H1 (cell line): ENCODE measurements around the gene ASCC1. TPM values are rescaled to one million over a fixed set of nuclear protein-coding genes. Genes with fewer than 3 reads are reported as not detected.

Experiments used
- CTCF ChIA-PET: fragments of 300-600 bp; sonication (Branson Sonifier 250); formaldehyde crosslinking; loops from one replicate; lab custom pipeline; 2021; ENCODE audit not compliant: partially characterized antibody; lab: Charles Lee
- POLR2A ChIA-PET: fragments of 300-600 bp; sonication (Branson Sonifier 250); formaldehyde crosslinking; loops from one replicate; lab custom pipeline; 2021; ENCODE audit warnings: inconsistent platforms; ENCODE audit not compliant: partially characterized antibody; lab: Charles Lee
- DNase-seq, 2 experiments: peaks; one replicate each; pipeline versions ENCODE4 v3.0.0 to v3.0.0-alpha.2; 2010 to 2022; ENCODE audit warnings: low spot score in 2 of 2, low read depth in 1 of 2, mixed read lengths in 1 of 2
- FAIRE-seq: peaks from 2 replicates; lab custom pipeline; 2011; peaks lifted over from hg19 to GRCh38; lab: Jason Lieb, UNC
- H2AFZ ChIP-seq: 2 replicates; pipeline ENCODE4 v1.8.1; 2012; ENCODE audit warnings: low read length, inconsistent platforms
- H2AK5ac ChIP-seq: 2 replicates; pipeline ENCODE4 v1.6.1; 2013; ENCODE audit warnings: low read depth, low read length
- H2BK120ac ChIP-seq: replicated peaks from 2 replicates; pipeline ENCODE3; 2013; ENCODE audit warnings: low read depth, low read length, inconsistent platforms
- H2BK12ac ChIP-seq: 2 replicates; pipeline ENCODE4 v1.6.1; 2013; ENCODE audit warnings: low read depth, low read length
- H2BK15ac ChIP-seq: 2 replicates; pipeline ENCODE4 v1.6.1; 2013; ENCODE audit warnings: low read length
- H2BK20ac ChIP-seq: 2 replicates; pipeline ENCODE4 v1.6.1; 2013; ENCODE audit warnings: low read length
- H2BK5ac ChIP-seq: 2 replicates; pipeline ENCODE4 v1.6.1; 2013; ENCODE audit warnings: low read depth, low read length
- H3K14ac ChIP-seq: 2 replicates; pipeline ENCODE4 v1.6.1; 2013; ENCODE audit warnings: inconsistent platforms; ENCODE audit not compliant: insufficient read length
- H3K18ac ChIP-seq: 2 replicates; pipeline ENCODE4 v1.6.1; 2013; ENCODE audit warnings: low read length; ENCODE audit errors: extremely low read depth
- H3K23ac ChIP-seq: 2 replicates; pipeline ENCODE4 v1.6.1; 2013; ENCODE audit warnings: inconsistent platforms; ENCODE audit not compliant: insufficient read length
- H3K23me2 ChIP-seq: 2 replicates; pipeline ENCODE4 v1.6.1; 2013; ENCODE audit warnings: low read depth, low read length
- H3K27ac ChIP-seq: 2 replicates; pipeline ENCODE4 v1.6.1; 2011; ENCODE audit warnings: low read depth, low read length, inconsistent platforms
- H3K27me3 ChIP-seq, 4 experiments: replicated peaks in 1 of 4; 1 replicate in 1 of 4; 2 replicates in 3 of 4; pipeline versions ENCODE4 v1.6.1 to v1.8.1; 2011 to 2013; ENCODE audit warnings: low read length in 3 of 4, mild to moderate bottlenecking in 3 of 4, inconsistent platforms in 2 of 4, mixed read lengths in 2 of 4, moderate library complexity in 1 of 4; ENCODE audit not compliant: control insufficient read depth in 3 of 4, insufficient read depth in 3 of 4; ENCODE audit errors: extremely low read depth in 1 of 4
- H3K36me3 ChIP-seq, 4 experiments: 2 replicates each; pipeline versions ENCODE4 v1.6.1 to v1.8.1; 2011 to 2013; ENCODE audit warnings: mild to moderate bottlenecking in 4 of 4, low read length in 3 of 4, moderate library complexity in 2 of 4, control low read depth in 1 of 4, inconsistent platforms in 1 of 4; ENCODE audit not compliant: insufficient read depth in 4 of 4, control insufficient read depth in 2 of 4
- H3K4ac ChIP-seq: replicated peaks from 2 replicates; pipeline ENCODE3; 2013; ENCODE audit warnings: low read length, low read depth, mixed read lengths, inconsistent platforms; ENCODE audit not compliant: insufficient read length
- H3K4me1 ChIP-seq, 4 experiments: replicated peaks in 1 of 4; 1 replicate in 1 of 4; 2 replicates in 3 of 4; pipeline versions ENCODE4 v1.6.1 to v1.8.1; 2011 to 2013; ENCODE audit warnings: low read length in 3 of 4, inconsistent platforms in 2 of 4, mixed read lengths in 1 of 4; ENCODE audit not compliant: insufficient read depth in 4 of 4, control insufficient read depth in 3 of 4
- H3K4me2 ChIP-seq, 2 experiments: 2 replicates each; pipeline versions ENCODE4 v1.6.1 to v1.8.1; 2011 to 2013; ENCODE audit warnings: low read depth in 2 of 2, low read length in 2 of 2, control low read depth in 1 of 2, inconsistent platforms in 1 of 2, mild to moderate bottlenecking in 1 of 2; ENCODE audit not compliant: insufficient read depth in 1 of 2
- H3K4me3 ChIP-seq, 4 experiments: fragments of 200-600, 300-600 bp in 1 of 4; sonication (generic), shearing (Covaris generic), sonication (Bioruptor Twin) in 1 of 4; 2 replicates each; pipeline versions ENCODE4 v1.5.1 to v1.8.1; 2011 to 2016; ENCODE audit warnings: low read length in 4 of 4, low read depth in 3 of 4, control low read depth in 2 of 4, inconsistent platforms in 2 of 4, mild to moderate bottlenecking in 2 of 4, mixed read lengths in 1 of 4, moderate library complexity in 1 of 4; ENCODE audit not compliant: insufficient read depth in 2 of 4; ENCODE audit errors: extremely low read depth in 1 of 4
- H3K56ac ChIP-seq: replicated peaks from 2 replicates; pipeline ENCODE3; 2013; ENCODE audit warnings: low read depth, mild to moderate bottlenecking, mixed read lengths, low read length, inconsistent platforms; ENCODE audit not compliant: insufficient read length
- H3K79me1 ChIP-seq: 2 replicates; pipeline ENCODE4 v1.6.1; 2013; ENCODE audit warnings: low read depth, low read length, control low read depth
- H3K79me2 ChIP-seq, 2 experiments: 2 replicates each; pipeline versions ENCODE4 v1.6.1 to v1.8.1; 2012 to 2013; ENCODE audit warnings: low read length in 2 of 2, mild to moderate bottlenecking in 2 of 2, inconsistent platforms in 1 of 2; ENCODE audit not compliant: insufficient read depth in 2 of 2, control insufficient read depth in 1 of 2
- H3K9ac ChIP-seq, 4 experiments: replicated peaks in 1 of 4; 1 replicate in 1 of 4; 2 replicates in 3 of 4; pipeline versions ENCODE4 v1.6.1 to v1.8.1; 2011 to 2013; ENCODE audit warnings: low read depth in 3 of 4, low read length in 3 of 4, control low read depth in 2 of 4, mild to moderate bottlenecking in 2 of 4, moderate library complexity in 2 of 4, inconsistent platforms in 1 of 4; ENCODE audit errors: extremely low read depth in 1 of 4
- H3K9me3 ChIP-seq, 2 experiments: 2 replicates each; pipeline versions ENCODE4 v1.6.1 to v1.8.1; 2012 to 2013; ENCODE audit warnings: mild to moderate bottlenecking in 2 of 2, moderate library complexity in 2 of 2, control low read depth in 1 of 2, inconsistent platforms in 1 of 2, low read depth in 1 of 2, low read length in 1 of 2, mixed read lengths in 1 of 2; ENCODE audit not compliant: insufficient read depth in 2 of 2
- H4K20me1 ChIP-seq, 2 experiments: replicated peaks in 1 of 2; 2 replicates each; pipeline versions ENCODE3 to v1.8.1; 2011 to 2013; ENCODE audit warnings: inconsistent platforms in 2 of 2, low read length in 2 of 2, mild to moderate bottlenecking in 1 of 2; ENCODE audit not compliant: insufficient read depth in 2 of 2, control insufficient read depth in 1 of 2
- H4K5ac ChIP-seq: 2 replicates; pipeline ENCODE4 v1.6.1; 2013; ENCODE audit warnings: low read length, low read depth, mixed read lengths, inconsistent platforms; ENCODE audit not compliant: insufficient read length
- H4K8ac ChIP-seq: 2 replicates; pipeline ENCODE4 v1.8.0; 2013; ENCODE audit warnings: mild to moderate bottlenecking, moderate library complexity, low read length, inconsistent platforms; ENCODE audit not compliant: insufficient read depth; ENCODE audit errors: extremely low read depth
- H4K91ac ChIP-seq: replicated peaks from 2 replicates; pipeline ENCODE3; 2013; ENCODE audit warnings: low read length, mixed read lengths, inconsistent platforms; ENCODE audit not compliant: insufficient read length
- KDM5A ChIP-seq: fragments of 200-600 bp; IDR thresholded peaks from 2 replicates; pipeline ENCODE4 v1.7.1; 2012; ENCODE audit warnings: mild to moderate bottlenecking, low read length, inconsistent platforms, mixed read lengths
- PHF8 ChIP-seq: fragments of 200-600 bp; sonication (generic); conservative IDR thresholded peaks from 2 replicates; pipeline ENCODE4 v1.7.1; 2012; ENCODE audit warnings: low read depth, mild to moderate bottlenecking, inconsistent platforms, low read length, moderate library complexity
- RFX5 ChIP-seq: IDR thresholded peaks from 2 replicates; pipeline ENCODE4 v1.6.1; 2011; ENCODE audit warnings: low read depth, low read length, improper control_type of control experiment, borderline replicate concordance
- WGBS, 2 experiments: shearing (Covaris generic) in 1 of 2; methylation state at CpG; one replicate each; pipeline versions ENCODE4 v1.1.6 to v1.1.7; 2013 to 2015; ENCODE audit warnings: low lambda C conversion rate in 2 of 2, mixed read lengths in 2 of 2, inconsistent platforms in 1 of 2, low coverage in 1 of 2, missing lambda C conversion rate in 1 of 2; ENCODE audit not compliant: insufficient replicate concordance in 2 of 2, insufficient coverage in 1 of 2, insufficient read length in 1 of 2; ENCODE audit errors: extremely low coverage in 1 of 2, missing lambda C conversion rate in 1 of 2; 5-methylcytosine and 5-hydroxymethylcytosine counted together
- polyA plus RNA-seq, 7 experiments: library from polyadenylated mRNA; depleted of rRNA in 3 of 7; stranded (reverse) in 5 of 7; unstranded in 2 of 7; fragments of >200 nt in 5 of 7; fragments of 200-250 nt in 2 of 7; gene quantifications; 1 replicate in 5 of 7; 2 replicates in 1 of 7; 4 replicates in 1 of 7; pipeline versions ENCODE4 v1.2.1 to v1.2.3, GENCODE V29; 2011 to 2013; ENCODE audit warnings: missing spikeins in 2 of 7, mixed read lengths in 2 of 7
- total RNA-seq: library from RNA; stranded (reverse); fragmentation: NEBNext Ultra II Directional; extraction: Animal tissue kit (Norgen Biotek cat#: 25700); gene quantifications from 2 replicates; pipeline ENCODE4 v1.2.1, GENCODE V29; 2021

The ASCC1 gene
- total and polyA plus RNA-seq, 2 of the 8 experiments (the other 6 are each of a cell fraction or from before 2014, with no cell fraction given): 25.6 to 35.8 TPM

GRCh38 chr10:72175149-72175548, 40.9 kb downstream of the ASCC1 start:
- Histone ChIP-seq H3K18ac (no peak overlapping the region), H3K23me2 (no peaks in the 10 kb centered on the region), H3K36me3 (no peaks in the 10 kb centered on the region), H3K9ac (no peak overlapping the region), H4K20me1 (no peaks in the 10 kb centered on the region), H3K14ac (no peak overlapping the region), H2AK5ac (no peak overlapping the region), H3K27ac (no peak overlapping the region), H2AFZ (no peak overlapping the region), H3K4me2 (no peak overlapping the region), H4K8ac (no peak overlapping the region), H2BK20ac (no peak overlapping the region), H3K23ac (no peak overlapping the region), H3K79me2 (no peaks in the 10 kb centered on the region), H4K91ac (no peak overlapping the region), H3K4me3 (no peak overlapping the region), H3K56ac (no peak overlapping the region), H4K5ac (no peak overlapping the region), H3K9me3 (no peaks in the 10 kb centered on the region), H2BK120ac (no peak overlapping the region), H3K4me1 (no peaks in the 10 kb centered on the region), H3K79me1 (no peaks in the 10 kb centered on the region), H2BK5ac (no peak overlapping the region), H3K4ac (no peak overlapping the region), H2BK15ac (no peak overlapping the region), H2BK12ac (no peak overlapping the region), H3K27me3 (no peaks in the 10 kb centered on the region)
- DNase-seq: no peak
- TF ChIP-seq RFX5 (no peak), PHF8 (no peak), KDM5A (no peak)
- WGBS, 2 experiments: 84% methylated on average over 1 of the region's 1 CpG; no CpG with 5 or more reads in 1 of the 2 experiments
- no peak for FAIRE-seq
- ChIA-PET POLR2A (interaction anchor here (1.2 kb wide), 2 partner anchors 14 to 101 kb away, joined by 3 to 6 read pairs; no protein-coding TSS in a partner anchor), CTCF (interaction anchor here (1.3 kb wide), 1 partner anchor 43 kb away, joined by 4 read pairs; no protein-coding TSS in a partner anchor)
